CD4-positive, alpha-beta T cell treated with Interleukin-15 for 4 hours (primary cell): Measurements from ENCODE around the gene MED13L.

Experiments used
- DNase-seq: peaks from one replicate; pipeline ENCODE4 v3.0.0-alpha.2; 2020; ENCODE audit warnings: low spot score

MED13L gene

GRCh38 chr12:116089080-116089479 is 188.4 kb downstream of the MED13L start:
- DNase-seq, result no peak

GRCh38 chr12:116087962-116088361 is 189.5 kb downstream of the MED13L start:
- DNase-seq, result peak; percentile 4

GRCh38 chr12:116087399-116087798 is 190.1 kb downstream of the MED13L start:
- DNase-seq, result no peak

GRCh38 chr12:116080415-116080814 is 197.1 kb downstream of the MED13L start:
- no peak for DNase-seq

- no peak for DNase-seq
Observed at GRCh38 chr12:116078396-116078795, 199.1 kb downstream of the MED13L start.

GRCh38 chr12:116077431-116077830 is 200.1 kb downstream of the MED13L start:
- DNase-seq, result no peak

GRCh38 chr12:116076399-116076798 is 201.1 kb downstream of the MED13L start:
- no peak for DNase-seq

GRCh38 chr12:116074686-116075085 is 202.8 kb downstream of the MED13L start:
- no peak for DNase-seq

GRCh38 chr12:116071555-116072230 is 205.8 kb downstream of the MED13L start:
- DNase-seq, result no peak

- DNase-seq, result no peak
Observed at GRCh38 chr12:116070444-116070843, 207.0 kb downstream of the MED13L start.

GRCh38 chr12:116069943-116070342 is 207.6 kb downstream of the MED13L start:
- no peak for DNase-seq

GRCh38 chr12:116068853-116069252 is 208.6 kb downstream of the MED13L start:
- DNase-seq, result no peak

GRCh38 chr12:116068371-116068770 is 209.1 kb downstream of the MED13L start:
- DNase-seq, result no peak

- no peak for DNase-seq
Observed at GRCh38 chr12:116067892-116068291, 209.6 kb downstream of the MED13L start.

- peak; percentile 60 for DNase-seq
Observed at GRCh38 chr12:116066381-116067230, 210.9 kb downstream of the MED13L start.

- no peak for DNase-seq
Observed at GRCh38 chr12:116065606-116066005, 211.9 kb downstream of the MED13L start.

GRCh38 chr12:116064493-116064892 is 213.0 kb downstream of the MED13L start:
- DNase-seq, result no peak

GRCh38 chr12:116062698-116063097 is 214.8 kb downstream of the MED13L start:
- no peak for DNase-seq

GRCh38 chr12:116060764-116061163 is 216.7 kb downstream of the MED13L start:
- DNase-seq, result peak; percentile 37

- no peak for DNase-seq
Observed at GRCh38 chr12:116059904-116060303, 217.6 kb downstream of the MED13L start.

- DNase-seq, result no peak
Observed at GRCh38 chr12:116058574-116058973, 218.9 kb downstream of the MED13L start.

- DNase-seq, result no peak
Observed at GRCh38 chr12:116057356-116057755, 220.1 kb downstream of the MED13L start.

- no peak for DNase-seq
Observed at GRCh38 chr12:116055895-116056607, 221.4 kb downstream of the MED13L start.
